Activated CD4-positive, alpha-beta T cell treated with anti-CD3 and anti-CD28 coated beads, Interleukin-2, amount 10 ng/mL, durations not matched to agents 7 days and 5 days (primary cell): ENCODE results near the gene FAM151A. TPM values are rescaled to one million over a fixed set of nuclear protein-coding genes. Genes with fewer than 3 reads are reported as not detected.

ENCODE experiments used
- CTCF ChIA-PET: fragments of 350-600 bp; sonication (Branson Sonifier 250); formaldehyde crosslinking; loops from one replicate; lab custom pipeline; 2021; ENCODE audit warnings: antibody characterized with exemption; lab: Charles Lee
- POLR2A ChIA-PET: fragments of 350-600 bp; sonication (Branson Sonifier 250); formaldehyde crosslinking; loops from one replicate; lab custom pipeline; 2021; ENCODE audit warnings: antibody characterized with exemption; lab: Charles Lee
- DNase-seq: peaks from one replicate; pipeline ENCODE4 v3.0.0-alpha.2; 2020
- H3K27ac Mint-ChIP-seq: one replicate; pipeline ENCODE4 v1.8.0; 2021; ENCODE audit warnings: mild to moderate bottlenecking, moderate library complexity, mixed read lengths
- H3K27me3 Mint-ChIP-seq: one replicate; pipeline ENCODE4 v1.8.0; 2021; ENCODE audit warnings: mixed read lengths
- H3K36me3 Mint-ChIP-seq: one replicate; pipeline ENCODE4 v1.8.0; 2021; ENCODE audit warnings: low read depth, mixed read lengths
- H3K4me1 Mint-ChIP-seq: one replicate; pipeline ENCODE4 v1.8.0; 2021; ENCODE audit warnings: mixed read lengths
- H3K4me3 Mint-ChIP-seq: one replicate; pipeline ENCODE4 v1.8.0; 2021; ENCODE audit warnings: mild to moderate bottlenecking, moderate library complexity, mixed read lengths
- H3K9me3 Mint-ChIP-seq: one replicate; pipeline ENCODE4 v1.8.0; 2021; ENCODE audit warnings: mixed read lengths
- total RNA-seq, 2 experiments: library from RNA; stranded (reverse); gene quantifications; one replicate each; pipeline ENCODE4 v1.2.3, GENCODE V29; 2021

FAM151A gene
- total RNA-seq, 2 experiments from 2014 or later, result not detected

DNA sequence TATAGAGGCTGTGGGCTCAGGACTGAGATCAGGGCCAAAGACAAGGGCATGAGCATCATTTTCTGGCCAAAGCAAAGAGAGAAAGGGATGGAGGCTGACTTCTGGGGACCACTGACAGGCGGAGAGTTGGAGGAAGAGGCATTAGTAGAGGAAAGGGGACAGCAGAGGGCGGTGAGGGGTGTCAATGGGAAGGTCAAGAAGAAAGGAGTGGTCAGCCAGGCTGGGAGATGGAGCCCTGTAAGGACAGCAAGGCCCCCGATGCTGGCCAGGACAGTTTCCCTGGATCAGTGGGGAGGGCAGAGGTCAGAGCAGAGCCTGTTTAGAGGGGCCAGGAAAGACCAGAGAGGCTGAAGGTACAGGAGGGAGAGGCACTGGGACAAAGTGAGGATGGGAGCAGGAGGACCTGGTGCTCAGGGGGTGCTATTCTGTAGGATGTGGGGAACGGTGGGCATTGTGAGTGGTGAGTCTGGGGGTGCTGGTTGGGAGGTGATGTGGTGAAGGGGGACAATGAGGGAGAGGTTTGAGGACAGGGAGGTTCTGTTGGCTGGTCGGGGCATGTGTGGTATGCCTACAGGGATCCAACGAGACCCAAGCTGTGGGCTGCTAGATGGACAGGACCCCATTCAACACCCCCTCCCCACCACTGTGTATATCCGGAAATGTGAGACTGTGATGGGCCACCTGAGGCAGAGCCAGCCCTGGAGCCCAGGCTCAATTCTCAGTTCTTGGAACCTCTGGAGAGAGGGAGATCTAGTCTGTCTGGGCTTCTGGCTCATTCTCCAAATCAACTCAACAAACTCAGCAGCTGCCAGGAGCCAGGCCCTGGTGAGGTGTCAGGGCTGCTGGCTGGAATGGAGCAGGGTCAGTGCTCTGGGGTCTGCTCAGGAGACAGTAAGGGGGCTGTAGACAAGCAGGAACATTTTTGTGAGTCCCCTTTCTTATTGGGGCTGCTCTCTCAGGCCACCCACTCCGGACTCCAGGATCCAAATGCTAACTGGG lies 1.4 kb upstream of the FAM151A start:
- no peak for DNase-seq
- Mint-ChIP-seq H3K4me1 (no peaks in the 10 kb centered on the region), H3K9me3 (no peaks in the 10 kb centered on the region), H3K27me3 (no peaks in the 10 kb centered on the region), H3K4me3 (no peak overlapping the region), H3K36me3 (no peaks in the 10 kb centered on the region), H3K27ac (no peak overlapping the region)
- POLR2A ChIA-PET, result no interaction called here
- CTCF ChIA-PET, result no interaction called here

DNA sequence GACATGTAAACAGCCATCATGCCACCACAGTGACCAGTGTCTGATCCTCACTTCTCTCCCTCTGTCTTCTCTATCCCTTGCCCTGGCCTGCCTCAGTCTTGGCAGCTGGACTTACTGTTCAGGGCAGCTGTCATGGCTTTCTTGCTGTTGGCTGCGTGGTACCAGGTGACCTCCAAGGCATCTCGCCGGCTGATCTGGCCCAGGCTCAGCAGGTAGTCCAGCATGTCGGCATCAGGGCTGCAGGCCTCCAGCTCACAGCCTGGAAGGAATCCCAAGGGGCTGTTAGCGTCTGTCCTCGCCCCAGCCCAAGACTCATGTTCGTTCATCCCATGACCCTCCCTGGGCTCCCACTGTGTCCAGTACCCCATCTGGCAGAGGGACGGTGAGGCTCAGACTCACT lies 3.6 kb downstream of the FAM151A start:
- CTCF ChIA-PET, result interaction anchor here (1.0 kb wide), 2 partner anchors 29 to 190 kb away, joined by 3 read pairs; no protein-coding TSS in a partner anchor
- Mint-ChIP-seq H3K36me3 (no peaks in the 10 kb centered on the region), H3K4me3 (no peak overlapping the region), H3K27me3 (no peaks in the 10 kb centered on the region), H3K4me1 (no peaks in the 10 kb centered on the region), H3K9me3 (no peaks in the 10 kb centered on the region), H3K27ac (no peak overlapping the region)
- POLR2A ChIA-PET, result no interaction called here
- DNase-seq, result no peak

DNA sequence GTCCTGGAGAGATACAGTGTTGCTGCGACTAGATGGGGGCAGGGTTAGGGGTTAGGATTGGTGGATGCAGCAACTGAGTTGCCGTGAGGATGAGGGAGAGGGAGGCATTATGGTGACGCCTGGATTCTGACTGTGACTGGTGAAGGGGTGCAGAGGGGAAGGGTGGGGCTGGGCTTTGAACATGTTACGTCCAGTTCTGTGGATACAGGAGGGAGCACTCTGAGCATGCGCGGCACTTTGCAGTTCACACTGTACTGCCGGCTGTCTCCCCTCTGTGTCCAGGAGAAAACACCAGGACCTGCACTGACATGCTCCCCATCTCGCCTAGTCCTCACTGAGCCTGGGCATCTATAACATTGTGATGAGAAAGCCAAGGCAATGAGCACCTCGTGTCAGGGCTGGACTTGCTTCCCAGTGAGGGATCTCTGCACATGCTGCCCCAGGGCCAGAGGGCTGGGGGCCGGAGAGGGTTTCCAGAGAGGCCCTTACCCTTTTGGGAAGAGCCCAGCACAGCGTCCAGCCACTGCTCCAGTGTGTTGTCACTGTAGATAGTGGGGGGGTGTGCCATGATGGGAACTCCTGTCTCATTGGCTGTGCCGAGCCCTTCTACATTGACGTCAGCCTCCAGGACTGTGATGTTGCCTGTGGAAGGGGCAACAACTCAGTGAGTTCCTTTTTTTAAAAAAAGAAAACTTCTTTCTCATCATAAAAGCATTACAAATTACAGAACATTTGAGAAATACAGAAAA lies 7.6 kb downstream of the FAM151A start:
- Mint-ChIP-seq H3K4me3 (no peak overlapping the region), H3K4me1 (no peaks in the 10 kb centered on the region)

DNA sequence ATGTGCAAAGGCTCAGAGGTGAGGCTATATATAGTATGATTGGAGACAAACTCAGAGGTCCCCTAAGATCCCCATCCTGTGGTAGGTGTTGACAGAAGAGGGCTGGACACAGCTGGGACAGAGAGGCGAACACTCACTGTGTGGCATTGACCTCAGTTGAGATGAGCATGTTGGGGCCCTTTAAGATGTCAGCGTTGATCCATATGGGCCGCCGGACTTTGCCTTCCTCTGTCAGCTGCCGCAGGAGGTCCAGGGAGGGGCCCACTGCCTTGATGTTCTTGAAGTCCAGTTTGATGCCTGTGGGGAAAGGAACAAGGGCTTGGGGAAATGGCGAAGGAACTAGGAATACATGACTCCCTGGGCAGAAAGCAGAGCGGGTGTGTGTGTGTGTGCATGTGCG lies 8.8 kb downstream of the FAM151A start:
- Mint-ChIP-seq H3K4me3 (no peak overlapping the region), H3K27me3 (no peaks in the 10 kb centered on the region), H3K36me3 (no peaks in the 10 kb centered on the region), H3K4me1 (no peaks in the 10 kb centered on the region), H3K27ac (no peak overlapping the region), H3K9me3 (no peaks in the 10 kb centered on the region)
- POLR2A ChIA-PET, result no interaction called here
- CTCF ChIA-PET, result interaction anchor here (1.2 kb wide), 1 partner anchor 11 kb away, joined by 3 read pairs; no protein-coding TSS in a partner anchor
- no peak for DNase-seq

More for the DNA sequence above, 7.6 kb downstream of the FAM151A start:
- Mint-ChIP-seq H3K36me3 (no peaks in the 10 kb centered on the region), H3K9me3 (no peaks in the 10 kb centered on the region), H3K27ac (no peak overlapping the region), H3K27me3 (no peaks in the 10 kb centered on the region)
- ChIA-PET POLR2A (no interaction called here), CTCF (interaction anchor here (0.7 kb wide), 1 partner anchor 15 kb away, joined by 3 read pairs; no protein-coding TSS in a partner anchor)
- no peak for DNase-seq

DNA sequence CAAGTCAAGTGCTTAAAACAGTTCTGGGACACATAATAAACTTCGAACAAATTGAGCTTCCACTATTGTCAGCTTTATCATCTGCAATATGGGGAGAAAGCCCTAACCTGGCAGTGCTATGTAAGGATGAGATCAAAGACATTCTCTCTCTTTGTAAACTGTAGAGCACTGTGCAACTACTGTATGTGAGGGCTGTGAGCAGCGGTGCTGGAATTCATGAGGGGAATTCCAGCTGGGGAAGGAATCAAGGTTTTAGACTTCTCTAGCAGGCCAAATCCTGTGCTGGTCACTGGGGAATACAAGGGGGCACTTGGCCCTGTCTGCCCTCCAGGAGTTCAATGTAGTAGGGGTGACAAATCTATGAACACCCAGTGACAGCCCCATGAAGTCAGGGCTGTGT lies 9.3 kb downstream of the FAM151A start:
- no peaks in the 10 kb centered on the region for H3K9me3 Mint-ChIP-seq
- no peak for DNase-seq
- H3K27me3 Mint-ChIP-seq, result no peaks in the 10 kb centered on the region
- ChIA-PET CTCF (interaction anchor here (1.2 kb wide), 1 partner anchor 10 kb away, joined by 3 read pairs; no protein-coding TSS in a partner anchor), POLR2A (no interaction called here)
- H3K4me1 Mint-ChIP-seq, result no peaks in the 10 kb centered on the region
- H3K36me3 Mint-ChIP-seq, result no peaks in the 10 kb centered on the region
- H3K4me3 Mint-ChIP-seq, result no peak overlapping the region
- H3K27ac Mint-ChIP-seq, result no peak overlapping the region

DNA sequence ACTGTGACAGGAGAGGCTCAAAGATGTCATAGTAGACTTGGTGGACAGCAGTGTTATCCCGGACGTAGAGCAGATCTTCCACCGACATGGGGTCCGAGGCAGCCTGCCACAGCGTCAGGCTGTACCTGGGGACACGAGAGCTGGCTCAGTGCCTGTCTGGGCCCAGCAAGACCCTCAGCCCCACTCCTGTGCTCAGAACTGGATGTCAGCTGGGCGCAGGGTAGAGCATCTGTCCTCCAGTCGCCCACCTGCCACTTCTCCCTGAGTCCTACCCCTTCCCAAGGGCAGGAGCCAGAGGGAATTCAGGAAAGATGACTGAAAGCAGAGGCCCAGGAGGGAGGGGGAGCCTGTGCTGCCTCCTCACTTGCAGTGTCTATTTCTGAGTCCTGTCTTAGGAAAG lies 11.7 kb downstream of the FAM151A start:
- ChIA-PET POLR2A (no interaction called here), CTCF (no interaction called here)
- Mint-ChIP-seq H3K27ac (no peak overlapping the region), H3K4me1 (no peaks in the 10 kb centered on the region), H3K4me3 (no peak overlapping the region), H3K27me3 (no peaks in the 10 kb centered on the region), H3K36me3 (no peaks in the 10 kb centered on the region), H3K9me3 (no peaks in the 10 kb centered on the region)
- DNase-seq, result no peak

DNA sequence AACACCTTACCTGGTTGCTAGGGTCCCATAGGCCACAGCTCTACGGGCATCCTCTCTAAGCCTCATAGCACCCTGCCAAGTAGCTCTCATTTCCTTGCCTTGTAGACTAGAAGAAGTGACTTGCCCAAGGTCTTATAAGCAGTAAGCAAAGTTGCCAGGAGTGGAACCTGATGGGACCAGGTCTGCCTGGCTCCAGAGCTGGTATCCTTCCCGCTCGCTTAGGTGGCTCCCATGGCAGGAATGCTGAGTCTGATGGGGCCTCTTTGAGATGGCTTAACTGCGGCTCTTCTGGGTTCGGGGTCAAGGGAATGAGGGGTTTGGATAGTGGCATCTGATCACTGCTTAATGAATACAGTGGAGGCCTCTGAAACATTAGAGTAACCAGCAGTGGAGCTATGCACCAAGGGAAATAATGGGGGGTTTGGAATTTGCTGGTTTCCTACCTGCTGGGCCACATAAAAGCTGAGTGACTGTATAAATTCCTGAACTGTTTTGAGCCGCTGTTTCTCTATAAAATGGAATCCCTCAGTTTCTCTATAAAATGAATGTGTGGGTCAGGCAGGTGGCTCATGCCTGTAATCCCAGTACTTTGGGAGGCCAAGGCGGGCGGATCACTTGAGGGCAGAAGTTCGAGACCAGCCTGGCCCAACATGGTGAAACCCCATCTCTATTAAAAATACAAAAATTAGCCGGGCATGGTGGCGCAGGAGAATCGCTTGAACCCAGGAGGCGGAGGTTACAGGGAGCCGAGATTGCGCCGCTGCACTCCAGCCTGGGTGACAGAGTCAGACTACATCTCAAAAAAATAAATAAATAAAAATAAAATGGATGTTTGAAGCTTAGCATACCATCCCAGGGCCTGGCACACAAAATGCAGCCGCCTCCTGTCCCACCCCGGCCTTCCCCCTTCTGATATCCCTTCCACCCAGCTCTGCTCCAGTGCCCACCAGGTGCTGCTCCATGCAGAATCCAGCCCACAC lies 12.4 kb downstream of the FAM151A start:
- H3K9me3 Mint-ChIP-seq, result no peaks in the 10 kb centered on the region
- H3K36me3 Mint-ChIP-seq, result no peaks in the 10 kb centered on the region
- ChIA-PET POLR2A (no interaction called here), CTCF (no interaction called here)
- no peaks in the 10 kb centered on the region for H3K4me1 Mint-ChIP-seq
- DNase-seq, result no peak
- no peaks in the 10 kb centered on the region for H3K27me3 Mint-ChIP-seq
- H3K27ac Mint-ChIP-seq, result no peak overlapping the region
- no peak overlapping the region for H3K4me3 Mint-ChIP-seq

DNA sequence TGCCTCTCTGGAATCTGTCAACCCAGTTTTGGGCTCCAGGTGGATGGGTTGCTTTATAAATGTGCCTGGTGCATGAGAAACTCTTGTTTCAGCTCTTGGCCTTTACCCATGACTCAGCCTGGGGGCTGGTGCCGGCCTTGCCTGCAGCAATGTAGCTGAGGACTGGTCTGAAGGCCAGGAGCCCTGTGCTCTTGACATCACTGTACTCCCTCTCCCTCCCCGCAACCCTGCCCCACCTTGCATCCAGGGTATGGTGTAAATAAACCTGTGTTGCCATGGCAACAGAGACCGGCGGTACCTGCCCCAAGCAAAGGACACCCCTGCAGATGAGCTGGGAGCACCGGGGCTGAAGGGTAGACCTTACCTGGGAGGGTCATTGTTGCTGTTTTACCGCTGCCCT lies 13.3 kb downstream of the FAM151A start:
- Mint-ChIP-seq H3K9me3 (no peaks in the 10 kb centered on the region), H3K27ac (no peak overlapping the region), H3K27me3 (no peaks in the 10 kb centered on the region), H3K4me3 (no peak overlapping the region), H3K36me3 (no peaks in the 10 kb centered on the region), H3K4me1 (peaks cover 4% of the 10 kb centered on the region)
- POLR2A ChIA-PET, result no interaction called here
- no peak for DNase-seq
- CTCF ChIA-PET, result no interaction called here

DNA sequence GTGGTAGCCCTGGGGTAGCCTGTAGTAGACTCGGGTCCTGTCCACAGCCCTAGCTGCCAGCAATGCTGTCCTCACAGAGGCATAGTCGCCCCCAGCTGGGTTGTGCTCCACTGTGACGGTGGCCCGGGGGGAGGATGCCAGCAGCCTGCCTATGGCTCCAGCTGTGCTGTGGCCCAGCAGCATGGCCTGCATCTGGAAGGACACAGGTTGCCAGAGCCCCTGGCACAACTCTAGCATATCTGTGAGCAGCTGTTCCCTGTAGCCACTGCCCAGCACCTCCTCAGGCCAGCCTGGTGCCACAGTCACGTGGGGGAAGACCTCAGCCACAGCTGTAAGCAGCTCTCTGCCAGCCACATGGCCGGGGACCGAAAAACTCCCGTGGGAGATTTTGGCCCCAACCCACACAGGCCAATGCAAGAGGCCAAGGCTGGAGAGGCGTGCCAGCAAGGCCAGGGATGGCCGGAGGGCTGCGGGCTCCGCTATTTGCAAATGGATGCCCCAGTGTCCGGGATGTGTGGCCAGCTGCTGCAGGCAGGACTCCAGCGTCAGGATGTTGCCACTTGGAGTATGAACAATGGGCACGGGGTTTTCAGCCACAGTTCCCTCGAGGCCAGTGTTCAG lies 13.9 kb downstream of the FAM151A start:
- Mint-ChIP-seq H3K36me3 (no peaks in the 10 kb centered on the region), H3K27me3 (no peaks in the 10 kb centered on the region), H3K9me3 (no peaks in the 10 kb centered on the region), H3K27ac (no peak overlapping the region), H3K4me3 (no peak overlapping the region), H3K4me1 (peaks cover 10% of the 10 kb centered on the region)
- DNase-seq, result no peak
- ChIA-PET POLR2A (no interaction called here), CTCF (no interaction called here)

DNA sequence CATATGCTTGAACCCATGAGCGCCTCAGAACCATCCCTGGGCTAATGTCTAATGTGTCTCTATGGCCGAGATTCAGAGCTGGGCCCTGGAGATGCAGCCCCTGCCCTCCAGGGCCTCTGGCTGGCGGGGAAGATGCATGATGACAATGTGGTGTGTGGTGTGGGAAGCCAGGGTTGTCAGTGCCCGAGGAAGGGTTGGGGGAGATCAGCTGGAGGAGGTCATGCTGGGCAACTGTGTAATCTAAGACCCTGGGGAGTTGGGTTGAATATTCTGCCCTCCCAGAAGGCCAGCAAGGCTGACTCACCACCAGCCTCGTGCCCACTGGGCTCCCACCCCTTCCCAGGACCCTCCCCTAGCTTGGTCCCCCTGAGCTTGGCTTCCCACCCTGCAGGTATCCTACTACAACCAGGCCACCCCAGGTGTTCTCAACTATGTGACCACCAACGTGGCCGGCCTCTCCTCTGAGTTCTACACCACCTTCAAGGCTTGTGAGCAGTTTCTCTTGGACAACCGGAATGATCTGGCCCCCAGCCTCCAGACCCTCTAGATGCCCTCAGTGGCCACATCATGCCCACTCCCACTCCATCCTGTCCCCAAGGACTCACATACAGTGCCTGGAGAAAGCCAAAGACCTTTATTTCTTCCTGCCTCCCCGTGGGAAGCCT lies 14.6 kb downstream of the FAM151A start:
- DNase-seq, result no peak
- Mint-ChIP-seq H3K27me3 (no peaks in the 10 kb centered on the region), H3K27ac (no peak overlapping the region), H3K9me3 (no peaks in the 10 kb centered on the region), H3K4me3 (no peak overlapping the region), H3K36me3 (no peaks in the 10 kb centered on the region), H3K4me1 (peaks cover 14% of the 10 kb centered on the region)
- CTCF ChIA-PET, result no interaction called here
- POLR2A ChIA-PET, result no interaction called here

DNA sequence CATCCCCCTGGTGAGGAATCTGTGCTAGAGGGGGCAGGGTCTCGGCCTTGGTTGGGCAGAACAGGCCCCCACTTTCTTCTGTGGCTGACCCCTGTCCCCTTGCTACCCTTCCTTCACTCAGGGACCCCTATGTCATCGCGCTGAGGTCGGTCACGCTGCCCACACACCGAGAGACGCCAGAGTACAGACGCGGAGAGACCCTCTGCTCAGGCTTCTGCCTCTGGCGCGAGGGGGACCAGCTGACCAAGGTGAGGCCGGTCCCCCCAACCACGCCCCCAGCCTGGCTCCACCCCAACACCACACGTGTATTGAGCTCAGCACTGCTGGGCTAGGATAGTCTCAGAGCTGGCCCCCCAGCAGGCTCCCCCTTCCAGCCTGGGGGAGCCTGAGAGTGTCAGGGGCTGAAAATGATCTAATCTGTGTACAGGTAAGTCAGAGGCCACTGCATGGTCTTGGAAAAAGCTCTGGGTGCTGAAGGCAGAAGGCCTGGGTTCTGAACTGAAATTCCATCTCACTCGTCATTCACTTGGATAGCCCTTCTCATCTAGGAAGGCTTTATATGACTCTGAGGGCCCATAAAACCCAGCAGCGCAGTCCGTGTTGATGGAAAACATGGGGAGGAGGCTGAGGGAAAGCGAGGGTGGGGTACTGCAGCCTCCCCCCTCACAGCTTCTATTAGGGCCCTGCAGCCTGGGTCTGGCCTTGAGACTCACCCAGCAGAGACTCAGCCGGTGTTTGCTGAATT lies 15.3 kb downstream of the FAM151A start:
- Mint-ChIP-seq H3K36me3 (no peaks in the 10 kb centered on the region), H3K27me3 (no peaks in the 10 kb centered on the region), H3K9me3 (no peaks in the 10 kb centered on the region), H3K27ac (no peak overlapping the region), H3K4me3 (no peak overlapping the region), H3K4me1 (peaks cover 14% of the 10 kb centered on the region)
- ChIA-PET POLR2A (no interaction called here), CTCF (no interaction called here)
- DNase-seq, result no peak
